Adrenal gland (tissue), 5 donors: ENCODE data around the gene KRTAP4-12.
"Not testable (repeated sequence)": the region's sequence is repeated elsewhere in the genome, so short reads cannot be mapped to it uniquely, and the experiment has no call there.

Source experiments
- POLR2A ChIP-seq, 2 donors: fragments of 450-650 bp; IDR thresholded peaks; one replicate each; pipeline ENCODE4 v1.6.1; 2017; ENCODE audit warnings: antibody characterized with exemption in 2 of 2, mild to moderate bottlenecking in 2 of 2, moderate library complexity in 1 of 2
- TF ChIP-seq, protein P1 (sequence below), 6 experiments: fragments of 450-650 bp in 4 of 6; fragments of 200-600 bp in 2 of 6; sonication (generic) in 1 of 6; IDR thresholded peaks; 1 replicate in 5 of 6; 2 replicates in 1 of 6; pipeline versions ENCODE4 v1.5.1 to v1.8.0; 2016 to 2021; ENCODE audit warnings: antibody characterized with exemption in 6 of 6, mild to moderate bottlenecking in 2 of 6, moderate library complexity in 1 of 6
- donor health status: DM: no; HTN: no; CAD: no.

- TF ChIP-seq, protein P1, sequence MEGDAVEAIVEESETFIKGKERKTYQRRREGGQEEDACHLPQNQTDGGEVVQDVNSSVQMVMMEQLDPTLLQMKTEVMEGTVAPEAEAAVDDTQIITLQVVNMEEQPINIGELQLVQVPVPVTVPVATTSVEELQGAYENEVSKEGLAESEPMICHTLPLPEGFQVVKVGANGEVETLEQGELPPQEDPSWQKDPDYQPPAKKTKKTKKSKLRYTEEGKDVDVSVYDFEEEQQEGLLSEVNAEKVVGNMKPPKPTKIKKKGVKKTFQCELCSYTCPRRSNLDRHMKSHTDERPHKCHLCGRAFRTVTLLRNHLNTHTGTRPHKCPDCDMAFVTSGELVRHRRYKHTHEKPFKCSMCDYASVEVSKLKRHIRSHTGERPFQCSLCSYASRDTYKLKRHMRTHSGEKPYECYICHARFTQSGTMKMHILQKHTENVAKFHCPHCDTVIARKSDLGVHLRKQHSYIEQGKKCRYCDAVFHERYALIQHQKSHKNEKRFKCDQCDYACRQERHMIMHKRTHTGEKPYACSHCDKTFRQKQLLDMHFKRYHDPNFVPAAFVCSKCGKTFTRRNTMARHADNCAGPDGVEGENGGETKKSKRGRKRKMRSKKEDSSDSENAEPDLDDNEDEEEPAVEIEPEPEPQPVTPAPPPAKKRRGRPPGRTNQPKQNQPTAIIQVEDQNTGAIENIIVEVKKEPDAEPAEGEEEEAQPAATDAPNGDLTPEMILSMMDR (IDR thresholded peaks at IDR 0.05) = not testable (repeated sequence)
- not testable (repeated sequence) for TF ChIP-seq POLR2A (IDR thresholded peaks at IDR 0.05)
Measured at GRCh38 chr17:41117846-41118386, 6.1 kb downstream of the KRTAP4-12 start, which contains the start of gene KRTAP4-11.
